ENCODE results near the gene NFIB.

- TF ChIP-seq, protein P1, sequence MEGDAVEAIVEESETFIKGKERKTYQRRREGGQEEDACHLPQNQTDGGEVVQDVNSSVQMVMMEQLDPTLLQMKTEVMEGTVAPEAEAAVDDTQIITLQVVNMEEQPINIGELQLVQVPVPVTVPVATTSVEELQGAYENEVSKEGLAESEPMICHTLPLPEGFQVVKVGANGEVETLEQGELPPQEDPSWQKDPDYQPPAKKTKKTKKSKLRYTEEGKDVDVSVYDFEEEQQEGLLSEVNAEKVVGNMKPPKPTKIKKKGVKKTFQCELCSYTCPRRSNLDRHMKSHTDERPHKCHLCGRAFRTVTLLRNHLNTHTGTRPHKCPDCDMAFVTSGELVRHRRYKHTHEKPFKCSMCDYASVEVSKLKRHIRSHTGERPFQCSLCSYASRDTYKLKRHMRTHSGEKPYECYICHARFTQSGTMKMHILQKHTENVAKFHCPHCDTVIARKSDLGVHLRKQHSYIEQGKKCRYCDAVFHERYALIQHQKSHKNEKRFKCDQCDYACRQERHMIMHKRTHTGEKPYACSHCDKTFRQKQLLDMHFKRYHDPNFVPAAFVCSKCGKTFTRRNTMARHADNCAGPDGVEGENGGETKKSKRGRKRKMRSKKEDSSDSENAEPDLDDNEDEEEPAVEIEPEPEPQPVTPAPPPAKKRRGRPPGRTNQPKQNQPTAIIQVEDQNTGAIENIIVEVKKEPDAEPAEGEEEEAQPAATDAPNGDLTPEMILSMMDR (IDR thresholded peaks at IDR 0.05): no peak
- no peak for TF ChIP-seq POLR2A (IDR thresholded peaks at IDR 0.05)
Measured at GRCh38 chr9:14279671-14280070, 34.3 kb downstream of the NFIB start.
